Activated CD8-positive, alpha-beta T cell treated with anti-CD3 and anti-CD28 coated beads for 36 hours (primary cell): ENCODE data around the gene IL5. TPM values are rescaled to one million over a fixed set of nuclear protein-coding genes. Genes with fewer than 3 reads are reported as not detected.

ENCODE experiments used
- ATAC-seq: fragments of 200-7000 bp; cut with Tn5 transposase; one replicate; pipeline ENCODE4 v1.10.0; 2021; ENCODE audit warnings: mild to moderate bottlenecking, moderate library complexity
- CTCF ChIA-PET: fragments of 350-600 bp; sonication (Branson Sonifier 250); formaldehyde crosslinking; loops from one replicate; lab custom pipeline; 2021; ENCODE audit warnings: antibody characterized with exemption; lab: Charles Lee
- POLR2A ChIA-PET: fragments of 350-600 bp; sonication (Branson Sonifier 250); formaldehyde crosslinking; loops from one replicate; lab custom pipeline; 2021; ENCODE audit warnings: antibody characterized with exemption; lab: Charles Lee
- DNase-seq: peaks from one replicate; pipeline ENCODE4 v3.0.0-alpha.2; 2020
- H3K27ac Mint-ChIP-seq: one replicate; pipeline ENCODE4 v1.8.0; 2021; ENCODE audit warnings: mild to moderate bottlenecking, mixed read lengths
- H3K27me3 Mint-ChIP-seq: one replicate; pipeline ENCODE4 v1.8.0; 2021; ENCODE audit warnings: mixed read lengths
- H3K36me3 Mint-ChIP-seq: one replicate; pipeline ENCODE4 v1.8.0; 2021; ENCODE audit warnings: low read depth, mixed read lengths
- H3K4me1 Mint-ChIP-seq: one replicate; pipeline ENCODE4 v1.8.0; 2021; ENCODE audit warnings: low read depth, mixed read lengths
- H3K4me3 Mint-ChIP-seq: one replicate; pipeline ENCODE4 v1.8.0; 2021; ENCODE audit warnings: mild to moderate bottlenecking, moderate library complexity, mixed read lengths
- H3K9me3 Mint-ChIP-seq: one replicate; pipeline ENCODE4 v1.8.0; 2021; ENCODE audit warnings: mixed read lengths
- intact Hi-C: fragments of 100-400 bp; cut with micrococcal nuclease; formaldehyde crosslinking; loops from one replicate; pipeline ENCODE4 v1.10.0; 2022
- total RNA-seq, 2 experiments: library from RNA; stranded (reverse); gene quantifications; one replicate each; pipeline ENCODE4 v1.2.3, GENCODE V29; 2021
- TF ChIP-seq, protein P1 (sequence below): fragments of 200-600 bp; IDR thresholded peaks from one replicate; pipeline ENCODE4 v1.8.0; 2022; ENCODE audit warnings: antibody characterized with exemption, mild to moderate bottlenecking

The IL5 gene
- total RNA-seq, 2 experiments from 2014 or later: 1.6 to 1.7 TPM

DNA sequence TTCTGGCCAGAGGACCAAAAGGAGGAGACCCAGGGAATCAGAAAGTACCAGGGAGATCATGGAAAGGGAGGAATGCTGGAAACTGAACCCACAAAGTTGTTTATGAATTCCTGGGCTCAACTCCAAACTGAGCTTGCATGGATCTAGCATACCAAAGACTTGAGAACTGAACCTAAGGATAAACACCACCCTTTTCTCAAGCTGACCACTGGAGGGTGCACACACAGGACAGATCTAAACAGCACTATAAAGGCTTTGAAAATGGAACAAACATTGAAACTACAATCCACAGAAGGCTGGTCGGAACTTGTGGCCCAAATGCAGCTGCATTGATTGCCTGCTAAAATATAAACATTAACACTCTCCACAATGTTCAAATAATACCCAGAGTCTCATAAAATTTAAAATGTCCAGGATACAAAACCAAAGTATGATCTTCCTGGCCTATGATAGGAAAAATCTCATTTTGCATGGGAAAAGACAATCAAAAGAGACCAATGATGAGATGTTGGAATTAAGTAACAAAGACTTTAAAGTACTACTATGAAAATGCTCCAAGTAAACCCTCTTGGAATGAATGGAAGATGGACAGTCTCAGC, 37.1 kb downstream of the IL5 start:
- H3K36me3 Mint-ChIP-seq: no peaks in the 10 kb centered on the region
- TF ChIP-seq, protein P1, sequence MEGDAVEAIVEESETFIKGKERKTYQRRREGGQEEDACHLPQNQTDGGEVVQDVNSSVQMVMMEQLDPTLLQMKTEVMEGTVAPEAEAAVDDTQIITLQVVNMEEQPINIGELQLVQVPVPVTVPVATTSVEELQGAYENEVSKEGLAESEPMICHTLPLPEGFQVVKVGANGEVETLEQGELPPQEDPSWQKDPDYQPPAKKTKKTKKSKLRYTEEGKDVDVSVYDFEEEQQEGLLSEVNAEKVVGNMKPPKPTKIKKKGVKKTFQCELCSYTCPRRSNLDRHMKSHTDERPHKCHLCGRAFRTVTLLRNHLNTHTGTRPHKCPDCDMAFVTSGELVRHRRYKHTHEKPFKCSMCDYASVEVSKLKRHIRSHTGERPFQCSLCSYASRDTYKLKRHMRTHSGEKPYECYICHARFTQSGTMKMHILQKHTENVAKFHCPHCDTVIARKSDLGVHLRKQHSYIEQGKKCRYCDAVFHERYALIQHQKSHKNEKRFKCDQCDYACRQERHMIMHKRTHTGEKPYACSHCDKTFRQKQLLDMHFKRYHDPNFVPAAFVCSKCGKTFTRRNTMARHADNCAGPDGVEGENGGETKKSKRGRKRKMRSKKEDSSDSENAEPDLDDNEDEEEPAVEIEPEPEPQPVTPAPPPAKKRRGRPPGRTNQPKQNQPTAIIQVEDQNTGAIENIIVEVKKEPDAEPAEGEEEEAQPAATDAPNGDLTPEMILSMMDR: peak; percentile 45
- H3K4me1 Mint-ChIP-seq: peaks cover 12% of the 10 kb centered on the region
- peaks cover 15% of the 10 kb centered on the region for H3K27me3 Mint-ChIP-seq
- DNase-seq (peak; percentile 44), ATAC-seq (peak; percentile 57)
- no peaks in the 10 kb centered on the region for H3K9me3 Mint-ChIP-seq
- H3K27ac Mint-ChIP-seq: no peak overlapping the region
- ChIA-PET POLR2A (interaction anchor here (1.3 to 32.8 kb wide), 2 partner anchors 30 to 125 kb away, joined by 3 to 1641 read pairs; partner anchors contain the start of gene IRF1), CTCF (interaction anchor here (0.7 to 13.9 kb wide), 11 partner anchors 11 to 318 kb away, joined by 3 to 342 read pairs (median 4); no protein-coding TSS in a partner anchor)
- no peak overlapping the region for H3K4me3 Mint-ChIP-seq
- intact Hi-C loops: loop anchor here (10.0 kb wide), 1 partner anchor 231 kb away; no protein-coding TSS in a partner anchor

DNA sequence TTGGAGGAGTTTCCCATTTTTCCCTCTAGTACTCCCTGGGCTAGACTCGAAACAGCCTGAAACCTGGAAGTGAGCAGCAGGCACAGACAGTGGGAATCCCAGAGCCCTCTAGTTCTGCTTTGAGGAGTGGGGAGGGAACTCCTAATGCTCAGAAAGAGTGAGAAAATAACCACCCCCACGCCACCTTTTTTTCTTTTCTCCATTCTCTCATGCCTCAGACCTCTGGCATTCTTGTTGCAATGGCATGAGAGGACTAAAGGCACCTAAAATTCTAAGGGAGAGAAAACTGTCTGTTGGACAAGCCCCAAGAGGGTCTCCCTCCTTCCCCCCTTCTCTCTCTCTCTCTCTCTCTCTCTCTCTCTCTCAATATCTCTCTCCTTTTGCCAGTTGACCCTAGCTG, 37.7 kb downstream of the IL5 start:
- Mint-ChIP-seq H3K36me3 (no peaks in the 10 kb centered on the region), H3K4me1 (peaks cover 17% of the 10 kb centered on the region), H3K9me3 (no peaks in the 10 kb centered on the region)

DNA sequence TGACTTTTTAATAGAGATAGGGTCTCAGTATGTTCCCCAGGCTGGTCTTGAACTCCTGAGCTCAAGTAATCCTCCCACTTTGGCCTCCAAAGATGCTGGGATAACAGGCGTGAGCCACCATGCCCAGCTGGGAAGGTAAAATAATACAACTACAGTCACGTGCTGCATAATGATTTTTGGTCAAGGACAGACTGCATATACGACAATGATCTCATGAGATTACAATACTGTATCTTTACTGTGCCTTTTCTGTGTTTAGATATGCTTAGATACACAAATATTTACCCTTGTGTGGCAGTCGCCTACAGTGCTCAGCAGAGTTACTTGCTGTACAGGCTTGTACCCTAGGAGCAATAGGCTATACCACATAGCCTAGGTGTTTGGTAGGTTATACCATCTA, 38.6 kb downstream of the IL5 start:
- Mint-ChIP-seq H3K4me1 (peaks cover 23% of the 10 kb centered on the region), H3K27ac (no peak overlapping the region), H3K36me3 (no peaks in the 10 kb centered on the region), H3K9me3 (no peaks in the 10 kb centered on the region), H3K4me3 (no peak overlapping the region), H3K27me3 (peaks cover 11% of the 10 kb centered on the region)
- ATAC-seq (no peak), DNase-seq (no peak)
- ChIA-PET POLR2A (interaction anchor here (32.8 to 36.6 kb wide), 2 partner anchors 29 to 71 kb away, joined by 1131 to 1641 read pairs; partner anchors contain the start of gene IRF1), CTCF (interaction anchor here (0.7 to 13.9 kb wide), 6 partner anchors 22 to 314 kb away, joined by 3 to 342 read pairs (median 5); no protein-coding TSS in a partner anchor)
- TF ChIP-seq, protein P1: no peak
- intact Hi-C loops: loop anchor here (10.0 kb wide), 1 partner anchor 230 kb away; no protein-coding TSS in a partner anchor

More for the DNA sequence above, 37.7 kb downstream of the IL5 start:
- intact Hi-C loops: loop anchor here (10.0 kb wide), 1 partner anchor 231 kb away; no protein-coding TSS in a partner anchor
- CTCF ChIA-PET: interaction anchor here (0.7 to 13.9 kb wide), 10 partner anchors 10 to 318 kb away, joined by 3 to 342 read pairs (median 4); no protein-coding TSS in a partner anchor
- POLR2A ChIA-PET: interaction anchor here (1.3 to 32.8 kb wide), 2 partner anchors 29 to 125 kb away, joined by 3 to 1641 read pairs; partner anchors contain the start of gene IRF1
- no peak overlapping the region for H3K27ac Mint-ChIP-seq
- TF ChIP-seq, protein P1: no peak
- no peak for ATAC-seq
- peaks cover 15% of the 10 kb centered on the region for H3K27me3 Mint-ChIP-seq
- DNase-seq: no peak
- H3K4me3 Mint-ChIP-seq: no peak overlapping the region

DNA sequence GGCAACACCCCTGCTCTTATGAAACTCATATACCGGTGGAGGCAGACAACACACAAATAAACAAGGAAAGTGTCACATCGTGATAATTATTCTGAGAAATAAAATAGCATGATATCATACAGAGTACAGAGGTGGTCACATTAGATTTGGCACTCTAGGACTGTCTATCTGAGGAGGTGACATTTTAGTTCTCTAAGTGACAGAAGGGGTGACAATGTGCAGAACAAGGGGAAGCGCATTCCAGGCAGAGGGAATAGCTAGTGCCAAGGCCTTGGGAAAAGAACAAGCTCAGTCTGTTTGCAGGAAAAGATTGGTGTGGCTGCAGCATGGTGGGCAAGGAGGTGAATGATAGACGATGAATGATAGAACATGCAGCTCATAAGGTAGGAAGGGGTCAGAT, 40.1 kb downstream of the IL5 start:
- TF ChIP-seq, protein P1: no peak
- CTCF ChIA-PET: interaction anchor here (0.8 to 13.9 kb wide), 10 partner anchors 24 to 374 kb away, joined by 3 to 342 read pairs (median 5); no protein-coding TSS in a partner anchor
- Mint-ChIP-seq H3K27me3 (peaks cover 10% of the 10 kb centered on the region), H3K27ac (no peak overlapping the region), H3K36me3 (no peaks in the 10 kb centered on the region), H3K4me1 (peaks cover 28% of the 10 kb centered on the region), H3K4me3 (no peak overlapping the region), H3K9me3 (no peaks in the 10 kb centered on the region)
- POLR2A ChIA-PET: interaction anchor here (1.0 to 36.6 kb wide), 3 partner anchors 27 to 98 kb away, joined by 3 to 1641 read pairs (median 1131); partner anchors contain the start of gene IRF1
- intact Hi-C loops: loop anchor here (10.0 kb wide), 1 partner anchor 228 kb away; no protein-coding TSS in a partner anchor
- no peak for DNase-seq
- no peak for ATAC-seq
